ENCODE measurements around the gene IRAK2.

- TF ChIP-seq CTCF (IDR thresholded peaks at IDR 0.05) = no peak
- no peak for TF ChIP-seq POLR2A (IDR thresholded peaks at IDR 0.05)
Measured at GRCh38 chr3:10166213-10166604, 1.5 kb downstream of the IRAK2 start.
